ENCODE results near the gene CBL.

The CBL gene

GRCh38 chr11:119347940-119348605 lies 141.9 kb downstream of the CBL start:
- DNase-seq (ENCODE audit: low read depth) = no peak

GRCh38 chr11:119350302-119350701 lies 144.2 kb downstream of the CBL start:
- DNase-seq (ENCODE audit: low read depth) = no peak

GRCh38 chr11:119351232-119351631 lies 145.1 kb downstream of the CBL start:
- DNase-seq (ENCODE audit: low read depth) = no peak

GRCh38 chr11:119352857-119353260 lies 146.7 kb downstream of the CBL start:
- no peak for DNase-seq (ENCODE audit: low read depth)

- no peak for DNase-seq (ENCODE audit: low read depth)
Observed at GRCh38 chr11:119355091-119355843, 149.1 kb downstream of the CBL start.

DNA sequence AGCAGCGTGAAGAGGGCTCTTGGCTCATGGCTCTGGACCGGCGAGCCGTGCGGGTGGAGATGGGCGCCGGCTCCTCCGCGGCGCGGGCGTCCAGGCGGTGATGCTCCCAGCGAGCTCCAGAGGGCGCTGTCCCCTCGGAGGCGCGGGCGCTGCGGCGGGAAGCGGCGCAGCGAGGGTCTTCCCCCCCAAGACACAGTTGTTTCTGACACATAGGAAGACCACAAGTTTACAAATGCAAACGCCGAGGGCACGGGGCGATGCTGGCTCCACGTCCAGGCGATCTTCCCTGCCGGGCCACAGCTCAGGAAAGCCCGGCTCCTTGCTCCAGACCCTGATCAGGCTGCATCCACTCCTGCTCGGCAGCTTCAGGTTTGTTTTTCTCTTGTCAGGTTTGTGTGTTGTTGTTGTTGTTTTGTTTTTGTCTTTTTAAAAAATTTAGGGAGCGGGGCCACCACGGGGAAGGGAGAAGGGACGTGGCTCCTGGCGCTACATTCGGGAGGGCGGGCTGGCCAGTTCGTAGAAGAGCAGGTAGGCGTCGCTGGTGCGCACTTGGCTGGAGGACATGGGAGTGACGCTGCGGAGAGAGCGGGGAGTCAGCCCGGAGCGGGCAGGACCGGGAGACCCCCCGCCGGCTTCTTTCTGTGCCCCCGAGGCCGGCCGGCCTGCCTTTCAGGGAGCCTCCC lies 150.4 kb downstream of the CBL start:
- peak; percentile 41 for DNase-seq (ENCODE audit: low read depth)

GRCh38 chr11:119357074-119357473 lies 150.9 kb downstream of the CBL start:
- no peak for DNase-seq (ENCODE audit: low read depth)
